ENCODE measurements around the gene SPRED1. TPM values are rescaled to one million over a fixed set of nuclear protein-coding genes. Genes with fewer than 3 reads are reported as not detected.
"Not testable (repeated sequence)": the region's sequence is repeated elsewhere in the genome, so short reads cannot be mapped to it uniquely, and the experiment has no call there.

Gene SPRED1
- total and polyA plus RNA-seq, 10 of the 15 experiments (the other 5 are each of a cell fraction or from before 2014, with no cell fraction given), result 0.08 to 2.6 (median 0.22) TPM

GRCh38 chr15:38271144-38271543 is 18.5 kb downstream of the SPRED1 start:
- H3K9me3 ChIP-seq (replicated peaks; ENCODE audit: control insufficient read depth, insufficient read depth, low read length), result no peaks in the 10 kb centered on the region
- TF ChIP-seq BMI1 (IDR thresholded peaks at IDR 0.05; ENCODE audit: borderline replicate concordance) (no peak), NR2C1 (IDR thresholded peaks at IDR 0.05) (no peak), RCOR1 (conservative IDR thresholded peaks at IDR 0.05; ENCODE audit: low read depth, low read length) (no peak)
- RAD21 ChIA-PET (ENCODE audit: unreplicated experiment), result no interaction called here
- in situ Hi-C loops (cut with MboI), result no loop called here
- H3K4me1 ChIP-seq (ENCODE audit: control insufficient read depth, insufficient read depth, low read length), result no peaks in the 10 kb centered on the region
- H3K36me3 ChIP-seq (ENCODE audit: control insufficient read depth in 2 of 2, insufficient read depth in 2 of 2, low read length in 1 of 2), result no peaks in the 10 kb centered on the region
- H3K9ac ChIP-seq (ENCODE audit: control insufficient read depth, insufficient read depth, low read length), result no peak overlapping the region
- no peaks in the 10 kb centered on the region for H3K27me3 ChIP-seq (replicated peaks in 1 of 2; ENCODE audit: control insufficient read depth in 2 of 2, insufficient read depth in 2 of 2, low read length in 1 of 2)
- no peak overlapping the region for H2AFZ ChIP-seq (ENCODE audit: control insufficient read depth, low read depth, low read length)
- H3K27ac ChIP-seq (ENCODE audit: control insufficient read depth, insufficient read depth), result no peak overlapping the region
- CTCF ChIA-PET, result no interaction called here
- no TSS peak for BruUV-seq (replicated peaks)
- intact Hi-C loops (cut with micrococcal nuclease; ENCODE audit: unreplicated experiment), result no loop called here
- no peak overlapping the region for H3K4me2 ChIP-seq (ENCODE audit: control insufficient read depth, insufficient read depth)
- H3K4me3 ChIP-seq, result no peak overlapping the region
- no peaks in the 10 kb centered on the region for H4K20me1 ChIP-seq (ENCODE audit: control insufficient read depth, insufficient read depth)
- POLR2A ChIA-PET, result no interaction called here
- SMC1A ChIA-PET (ENCODE audit: uncharacterized antibody, unreplicated experiment), result interaction anchor here (0.5 to 1.0 kb wide), 2 partner anchors 24 to 71 kb away, joined by 3 to 4 read pairs; no protein-coding TSS in a partner anchor
- ATAC-seq, result no peak
- H3K79me2 ChIP-seq (ENCODE audit: control insufficient read depth, insufficient read depth, low read length), result no peaks in the 10 kb centered on the region
- DNase-seq (ENCODE audit: low read depth, low spot score), result no peak
- no peak for FAIRE-seq

- TF ChIP-seq USF2 (IDR thresholded peaks at IDR 0.05; ENCODE audit: borderline replicate concordance, low read depth, low read length) (no peak), KAT2A (conservative IDR thresholded peaks at IDR 0.05; ENCODE audit: control insufficient read depth, low read depth, low read length) (no peak), ESRRA (IDR thresholded peaks at IDR 0.05; ENCODE audit: low read length) (no peak), ASH2L (IDR thresholded peaks at IDR 0.05; ENCODE audit: borderline replicate concordance, low read depth) (no peak)
- in situ Hi-C loops (cut with MboI), result no loop called here
- BruUV-seq (replicated peaks), result no TSS peak
Measured at GRCh38 chr15:38271895-38272294, 19.3 kb downstream of the SPRED1 start.

GRCh38 chr15:38272431-38272830 is 19.8 kb downstream of the SPRED1 start:
- FAIRE-seq; H4K20me1 ChIP-seq (ENCODE audit: control insufficient read depth, insufficient read depth); POLR2A ChIA-PET; BruUV-seq (replicated peaks); H3K27me3 ChIP-seq (replicated peaks in 1 of 2; ENCODE audit: control insufficient read depth in 2 of 2, insufficient read depth in 2 of 2, low read length in 1 of 2); H3K4me1 ChIP-seq (ENCODE audit: control insufficient read depth, insufficient read depth, low read length); H3K4me3 ChIP-seq; H2AFZ ChIP-seq (ENCODE audit: control insufficient read depth, low read depth, low read length); RAD21 ChIA-PET (ENCODE audit: unreplicated experiment); DNase-seq (ENCODE audit: low read depth, low spot score); H3K4me2 ChIP-seq (ENCODE audit: control insufficient read depth, insufficient read depth); intact Hi-C loops (cut with micrococcal nuclease; ENCODE audit: unreplicated experiment); H3K9me3 ChIP-seq (replicated peaks; ENCODE audit: control insufficient read depth, insufficient read depth, low read length); H3K36me3 ChIP-seq (ENCODE audit: control insufficient read depth in 2 of 2, insufficient read depth in 2 of 2, low read length in 1 of 2); H3K79me2 ChIP-seq (ENCODE audit: control insufficient read depth, insufficient read depth, low read length); in situ Hi-C loops (cut with MboI); ATAC-seq; H3K9ac ChIP-seq (ENCODE audit: control insufficient read depth, insufficient read depth, low read length); H3K27ac ChIP-seq (ENCODE audit: control insufficient read depth, insufficient read depth): not testable (repeated sequence)
- ChIA-PET SMC1A (ENCODE audit: uncharacterized antibody, unreplicated experiment) (interaction anchor here (0.9 to 1.5 kb wide), 4 partner anchors 11 to 251 kb away, joined by 3 to 9 read pairs (median 4); partner anchors contain the start of gene SPRED1), CTCF (interaction anchor here (1.4 kb wide), 1 partner anchor 11 kb away, joined by 4 read pairs; no protein-coding TSS in a partner anchor)
- 0% methylated on average over 3 of the region's 3 CpGs for WGBS (ENCODE audit: insufficient coverage, insufficient replicate concordance, low lambda C conversion rate, missing lambda C conversion rate)

More at GRCh38 chr15:38271895-38272294, 19.3 kb downstream of the SPRED1 start:
- ChIA-PET RAD21 (ENCODE audit: unreplicated experiment) (no interaction called here), SMC1A (ENCODE audit: uncharacterized antibody, unreplicated experiment) (interaction anchor here (1.0 to 1.4 kb wide), 2 partner anchors 18 to 24 kb away, joined by 3 to 4 read pairs; no protein-coding TSS in a partner anchor), CTCF (no interaction called here), POLR2A (no interaction called here)
- H3K27me3 ChIP-seq (replicated peaks in 1 of 2; ENCODE audit: control insufficient read depth in 2 of 2, insufficient read depth in 2 of 2, low read length in 1 of 2), result no peaks in the 10 kb centered on the region
- ATAC-seq (no peak), DNase-seq (ENCODE audit: low read depth, low spot score) (no peak), FAIRE-seq (no peak)
- intact Hi-C loops (cut with micrococcal nuclease; ENCODE audit: unreplicated experiment), result no loop called here
- H3K4me3 ChIP-seq, result no peak overlapping the region
- H3K9ac ChIP-seq (ENCODE audit: control insufficient read depth, insufficient read depth, low read length), result no peak overlapping the region
- no peaks in the 10 kb centered on the region for H3K9me3 ChIP-seq (replicated peaks; ENCODE audit: control insufficient read depth, insufficient read depth, low read length)
- WGBS (ENCODE audit: insufficient coverage, insufficient replicate concordance, low lambda C conversion rate, missing lambda C conversion rate), result 29% methylated on average over 3 of the region's 3 CpGs
- no peaks in the 10 kb centered on the region for H4K20me1 ChIP-seq (ENCODE audit: control insufficient read depth, insufficient read depth)
- H3K4me2 ChIP-seq (ENCODE audit: control insufficient read depth, insufficient read depth), result no peak overlapping the region
- no peaks in the 10 kb centered on the region for H3K79me2 ChIP-seq (ENCODE audit: control insufficient read depth, insufficient read depth, low read length)
- no peak overlapping the region for H3K27ac ChIP-seq (ENCODE audit: control insufficient read depth, insufficient read depth)
- H3K36me3 ChIP-seq (ENCODE audit: control insufficient read depth in 2 of 2, insufficient read depth in 2 of 2, low read length in 1 of 2), result no peaks in the 10 kb centered on the region
- H2AFZ ChIP-seq (ENCODE audit: control insufficient read depth, low read depth, low read length), result no peak overlapping the region
- H3K4me1 ChIP-seq (ENCODE audit: control insufficient read depth, insufficient read depth, low read length), result no peaks in the 10 kb centered on the region
